ENCODE results near the gene ANAPC13.

GRCh38 chr3:134527037-134527436, 41.3 kb upstream of the ANAPC13 start:
- TF ChIP-seq CTCF (IDR thresholded peaks at IDR 0.05) (no peak), POLR2A (IDR thresholded peaks at IDR 0.05) (no peak), POLR2AphosphoS5 (IDR thresholded peaks at IDR 0.05) (no peak), EP300 (IDR thresholded peaks at IDR 0.05) (no peak)

Measured in sigmoid colon (tissue), 4 donors.